WTC11 (cell line): ENCODE data around the gene CRYGS. TPM values are rescaled to one million over a fixed set of nuclear protein-coding genes. Genes with fewer than 3 reads are reported as not detected.

Experiments used
- ATAC-seq: fragments of 200-7000 bp; cut with Tn5 transposase; 2 replicates; pipeline ENCODE4 v1.10.0; 2021; ENCODE audit warnings: mild to moderate bottlenecking, moderate library complexity
- CTCF ChIA-PET: fragments of 300-600 bp; sonication (Branson Sonifier 250); formaldehyde crosslinking; loops from one replicate; lab custom pipeline; 2021; ENCODE audit warnings: antibody characterized with exemption; lab: Charles Lee
- POLR2A ChIA-PET: fragments of 350-600 bp; sonication (Branson Sonifier 250); formaldehyde crosslinking; loops from one replicate; lab custom pipeline; 2021; ENCODE audit warnings: antibody characterized with exemption; lab: Charles Lee
- DNase-seq: peaks from one replicate; pipeline ENCODE4 v3.0.0; 2021; ENCODE audit warnings: low spot score
- H3K27ac Mint-ChIP-seq: 2 replicates; pipeline ENCODE4 v1.8.0; 2021; ENCODE audit warnings: mixed read lengths
- H3K27me3 Mint-ChIP-seq: 2 replicates; pipeline ENCODE4 v1.8.0; 2021; ENCODE audit warnings: low read depth, mild to moderate bottlenecking, moderate library complexity, mixed read lengths
- H3K36me3 Mint-ChIP-seq: 2 replicates; pipeline ENCODE4 v1.8.0; 2021; ENCODE audit warnings: mixed read lengths
- H3K4me1 Mint-ChIP-seq: 2 replicates; pipeline ENCODE4 v1.8.0; 2022; ENCODE audit warnings: mixed read lengths
- H3K4me3 Mint-ChIP-seq: 2 replicates; pipeline ENCODE4 v1.8.0; 2021; ENCODE audit warnings: mild to moderate bottlenecking, moderate library complexity, mixed read lengths
- H3K9me3 Mint-ChIP-seq: 2 replicates; pipeline ENCODE4 v1.8.0; 2021; ENCODE audit warnings: mixed read lengths
- ATF1 ChIP-seq: sonication (generic); formaldehyde crosslinking; IDR thresholded peaks from 2 replicates; pipeline ENCODE4 v1.8.1; 2023; ENCODE audit warnings: mild to moderate bottlenecking, moderate library complexity, missing genetic modification reagents
- ETV6 ChIP-seq: sonication (generic); formaldehyde crosslinking; IDR thresholded peaks from 2 replicates; pipeline ENCODE4 v1.8.1; 2022; ENCODE audit warnings: mild to moderate bottlenecking, missing genetic modification reagents
- HMGA2 ChIP-seq: fragments of 250-450 bp; sonication (Bioruptor Pico); IDR thresholded peaks from 2 replicates; pipeline ENCODE4 v1.4.0; 2021; ENCODE audit warnings: mild to moderate bottlenecking, moderate library complexity
- IRF2 ChIP-seq: sonication (generic); formaldehyde crosslinking; IDR thresholded peaks from 2 replicates; pipeline ENCODE4 v1.8.0; 2022; ENCODE audit warnings: low read depth, missing genetic modification reagents, borderline replicate concordance
- MXD4 ChIP-seq: fragments of 250-450 bp; sonication (Bioruptor Pico); IDR thresholded peaks from 2 replicates; pipeline ENCODE4 v1.8.0; 2021; ENCODE audit warnings: mild to moderate bottlenecking, moderate library complexity, borderline replicate concordance
- NFYB ChIP-seq: sonication (generic); formaldehyde crosslinking; conservative IDR thresholded peaks from 2 replicates; pipeline ENCODE4 v1.8.0; 2022; ENCODE audit warnings: low read depth, missing genetic modification reagents
- NR1H2 ChIP-seq: sonication (generic); formaldehyde crosslinking; IDR thresholded peaks from 2 replicates; pipeline ENCODE4 v1.9.0; 2021; ENCODE audit warnings: mild to moderate bottlenecking, moderate library complexity, missing genetic modification reagents
- NR3C1 ChIP-seq: sonication (generic); formaldehyde crosslinking; conservative IDR thresholded peaks from 2 replicates; pipeline ENCODE4 v1.8.1; 2023; ENCODE audit warnings: low read depth, mild to moderate bottlenecking, missing genetic modification reagents
- SMAD3 ChIP-seq: sonication (generic); formaldehyde crosslinking; IDR thresholded peaks from 2 replicates; pipeline ENCODE4 v1.8.0; 2022; ENCODE audit warnings: missing genetic modification reagents, mild to moderate bottlenecking, borderline replicate concordance
- SOX15 ChIP-seq: fragments of 250-450 bp; sonication (Bioruptor Pico); IDR thresholded peaks from 2 replicates; pipeline ENCODE4 v1.9.0; 2021; ENCODE audit warnings: mild to moderate bottlenecking
- TEAD1 ChIP-seq: sonication (generic); formaldehyde crosslinking; IDR thresholded peaks from 2 replicates; pipeline ENCODE4 v1.8.0; 2022; ENCODE audit warnings: mild to moderate bottlenecking, missing genetic modification reagents
- TEAD4 ChIP-seq: sonication (generic); formaldehyde crosslinking; IDR thresholded peaks from 2 replicates; pipeline ENCODE4 v1.8.0; 2022; ENCODE audit warnings: mild to moderate bottlenecking, missing genetic modification reagents
- ZNF396 ChIP-seq: fragments of 250-450 bp; sonication (Bioruptor Pico); IDR thresholded peaks from 2 replicates; pipeline ENCODE4 v1.8.0; 2021; ENCODE audit warnings: mild to moderate bottlenecking, moderate library complexity, borderline replicate concordance
- ZNF423 ChIP-seq: fragments of 250-450 bp; sonication (Bioruptor Pico); IDR thresholded peaks from 2 replicates; pipeline ENCODE4 v2.1.2; 2022; ENCODE audit warnings: mild to moderate bottlenecking, moderate library complexity
- total RNA-seq: library from RNA; stranded (reverse); gene quantifications from 3 replicates; pipeline ENCODE4 v1.2.3, GENCODE V29; 2021
- TF ChIP-seq, protein P1 (sequence below): sonication (generic); formaldehyde crosslinking; IDR thresholded peaks from 2 replicates; pipeline ENCODE4 v1.8.1; 2023; ENCODE audit warnings: mild to moderate bottlenecking, missing genetic modification reagents
- TF ChIP-seq, protein P2 (sequence below): sonication (generic); formaldehyde crosslinking; IDR thresholded peaks from 2 replicates; pipeline ENCODE4 v1.8.0; 2023; ENCODE audit warnings: mild to moderate bottlenecking, missing genetic modification reagents
- TF ChIP-seq, protein P3 (sequence below): fragments of 250-450 bp; sonication (Bioruptor Pico); IDR thresholded peaks from 2 replicates; pipeline ENCODE4 v2.1.2; 2022; ENCODE audit warnings: mild to moderate bottlenecking, moderate library complexity
- TF ChIP-seq, protein P4 (sequence below): sonication (generic); formaldehyde crosslinking; IDR thresholded peaks from 2 replicates; pipeline ENCODE4 v1.8.1; 2022; ENCODE audit warnings: low read depth, missing genetic modification reagents, borderline replicate concordance
- TF ChIP-seq, protein P5 (sequence below): sonication (generic); formaldehyde crosslinking; IDR thresholded peaks from 2 replicates; pipeline ENCODE4 v1.8.1; 2022; ENCODE audit warnings: missing genetic modification reagents, borderline replicate concordance
- TF ChIP-seq, protein P6 (sequence below): sonication (generic); formaldehyde crosslinking; IDR thresholded peaks from 2 replicates; pipeline ENCODE4 v1.8.1; 2022; ENCODE audit warnings: low read depth, mild to moderate bottlenecking, moderate library complexity, missing genetic modification reagents, borderline replicate concordance

The CRYGS gene
- total RNA-seq, 1 experiment from 2014 or later: 1.7 TPM

DNA sequence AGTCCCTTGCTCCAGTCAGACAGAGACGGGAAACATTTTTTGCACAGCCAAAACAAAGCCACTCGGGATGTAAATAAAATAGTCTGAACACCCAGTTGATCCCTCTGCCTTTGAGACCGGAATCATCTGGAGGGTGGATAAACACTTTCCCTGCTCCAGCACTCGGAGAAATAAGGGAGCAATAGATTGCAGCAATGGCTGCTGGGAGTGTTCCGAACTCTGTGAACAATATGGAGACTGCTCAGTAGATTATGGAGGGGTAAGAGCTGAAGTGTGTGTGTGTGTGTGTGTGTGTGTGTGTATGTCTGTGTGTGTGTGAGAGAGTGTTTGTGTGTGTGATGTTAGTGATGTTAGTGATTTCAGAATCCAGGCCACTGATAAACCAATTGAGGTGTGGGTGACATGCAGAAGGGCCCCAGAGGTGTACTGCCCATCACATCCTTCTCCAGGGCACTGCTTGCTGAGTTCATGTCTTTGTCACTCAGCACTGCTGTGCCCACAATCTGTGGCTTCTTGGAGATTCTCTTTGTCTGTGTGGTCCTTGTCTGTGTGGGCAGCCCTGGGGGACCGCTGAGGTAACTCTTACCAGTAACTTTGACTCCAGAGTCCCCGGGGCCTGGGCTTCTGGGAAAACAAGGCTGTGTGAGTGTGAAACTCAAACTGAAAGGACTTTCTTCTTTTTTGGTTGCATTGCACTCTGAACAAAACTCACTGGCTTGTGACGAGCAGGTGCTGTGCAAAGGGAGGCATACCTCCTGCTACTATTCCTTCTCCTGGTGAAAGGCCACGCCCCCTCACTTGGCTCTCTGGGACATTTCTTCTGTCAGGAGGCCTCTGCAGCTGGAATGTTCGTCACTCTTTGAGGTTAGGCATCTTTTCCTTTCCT is 23.0 kb downstream of the CRYGS start:
- H3K27ac Mint-ChIP-seq: no peak overlapping the region
- ChIA-PET POLR2A (no interaction called here), CTCF (no interaction called here)
- H3K9me3 Mint-ChIP-seq: peaks cover 6% of the 10 kb centered on the region
- peak; percentile 33 for DNase-seq
- peak; percentile 32; the same call in 1 of the 2 replicates for ATAC-seq
- no peaks in the 10 kb centered on the region; the same call in none of the 2 replicates for H3K27me3 Mint-ChIP-seq
- H3K36me3 Mint-ChIP-seq: no peaks in the 10 kb centered on the region
- H3K4me1 Mint-ChIP-seq: peaks cover 7% of the 10 kb centered on the region
- H3K4me3 Mint-ChIP-seq: no peak overlapping the region
- no peak for TF ChIP-seq TEAD1
- no peak for TF ChIP-seq ATF1
- no peak for TF ChIP-seq NFYB (CRISPR knock-in tag)

DNA sequence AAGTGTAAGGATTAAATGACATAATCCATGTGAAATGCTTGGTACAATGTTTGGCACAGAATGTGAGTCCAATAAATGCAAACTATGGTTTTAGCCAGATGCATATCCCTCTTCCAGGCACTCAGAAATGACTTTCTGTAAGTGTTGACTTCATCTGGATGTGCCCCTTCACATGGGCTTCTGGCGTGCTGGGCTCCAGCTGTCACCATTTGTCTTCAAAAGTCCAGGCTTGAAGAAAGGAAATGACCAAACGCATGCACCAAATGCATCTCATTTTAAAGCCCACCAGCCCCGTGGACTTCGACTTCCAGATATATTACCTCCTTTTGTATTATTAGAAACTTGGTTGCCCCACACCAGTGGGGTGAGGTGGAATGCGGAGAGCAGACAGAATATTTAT is 23.7 kb downstream of the CRYGS start:
- CTCF ChIA-PET: interaction anchor here (1.6 kb wide), 1 partner anchor 577 kb away, joined by 4 read pairs; no protein-coding TSS in a partner anchor
- Mint-ChIP-seq H3K4me1 (peaks cover 4% of the 10 kb centered on the region), H3K27me3 (no peaks in the 10 kb centered on the region; the same call in none of the 2 replicates), H3K4me3 (no peak overlapping the region), H3K36me3 (no peaks in the 10 kb centered on the region), H3K9me3 (peaks cover 6% of the 10 kb centered on the region), H3K27ac (no peak overlapping the region)
- POLR2A ChIA-PET: no interaction called here
- DNase-seq (no peak), ATAC-seq (no peak)
- TF ChIP-seq, protein P1, sequence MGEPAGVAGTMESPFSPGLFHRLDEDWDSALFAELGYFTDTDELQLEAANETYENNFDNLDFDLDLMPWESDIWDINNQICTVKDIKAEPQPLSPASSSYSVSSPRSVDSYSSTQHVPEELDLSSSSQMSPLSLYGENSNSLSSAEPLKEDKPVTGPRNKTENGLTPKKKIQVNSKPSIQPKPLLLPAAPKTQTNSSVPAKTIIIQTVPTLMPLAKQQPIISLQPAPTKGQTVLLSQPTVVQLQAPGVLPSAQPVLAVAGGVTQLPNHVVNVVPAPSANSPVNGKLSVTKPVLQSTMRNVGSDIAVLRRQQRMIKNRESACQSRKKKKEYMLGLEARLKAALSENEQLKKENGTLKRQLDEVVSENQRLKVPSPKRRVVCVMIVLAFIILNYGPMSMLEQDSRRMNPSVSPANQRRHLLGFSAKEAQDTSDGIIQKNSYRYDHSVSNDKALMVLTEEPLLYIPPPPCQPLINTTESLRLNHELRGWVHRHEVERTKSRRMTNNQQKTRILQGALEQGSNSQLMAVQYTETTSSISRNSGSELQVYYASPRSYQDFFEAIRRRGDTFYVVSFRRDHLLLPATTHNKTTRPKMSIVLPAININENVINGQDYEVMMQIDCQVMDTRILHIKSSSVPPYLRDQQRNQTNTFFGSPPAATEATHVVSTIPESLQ (CRISPR knock-in tag): no peak
- TF ChIP-seq, protein P2, sequence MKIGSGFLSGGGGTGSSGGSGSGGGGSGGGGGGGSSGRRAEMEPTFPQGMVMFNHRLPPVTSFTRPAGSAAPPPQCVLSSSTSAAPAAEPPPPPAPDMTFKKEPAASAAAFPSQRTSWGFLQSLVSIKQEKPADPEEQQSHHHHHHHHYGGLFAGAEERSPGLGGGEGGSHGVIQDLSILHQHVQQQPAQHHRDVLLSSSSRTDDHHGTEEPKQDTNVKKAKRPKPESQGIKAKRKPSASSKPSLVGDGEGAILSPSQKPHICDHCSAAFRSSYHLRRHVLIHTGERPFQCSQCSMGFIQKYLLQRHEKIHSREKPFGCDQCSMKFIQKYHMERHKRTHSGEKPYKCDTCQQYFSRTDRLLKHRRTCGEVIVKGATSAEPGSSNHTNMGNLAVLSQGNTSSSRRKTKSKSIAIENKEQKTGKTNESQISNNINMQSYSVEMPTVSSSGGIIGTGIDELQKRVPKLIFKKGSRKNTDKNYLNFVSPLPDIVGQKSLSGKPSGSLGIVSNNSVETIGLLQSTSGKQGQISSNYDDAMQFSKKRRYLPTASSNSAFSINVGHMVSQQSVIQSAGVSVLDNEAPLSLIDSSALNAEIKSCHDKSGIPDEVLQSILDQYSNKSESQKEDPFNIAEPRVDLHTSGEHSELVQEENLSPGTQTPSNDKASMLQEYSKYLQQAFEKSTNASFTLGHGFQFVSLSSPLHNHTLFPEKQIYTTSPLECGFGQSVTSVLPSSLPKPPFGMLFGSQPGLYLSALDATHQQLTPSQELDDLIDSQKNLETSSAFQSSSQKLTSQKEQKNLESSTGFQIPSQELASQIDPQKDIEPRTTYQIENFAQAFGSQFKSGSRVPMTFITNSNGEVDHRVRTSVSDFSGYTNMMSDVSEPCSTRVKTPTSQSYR (CRISPR knock-in tag): no peak
- TF ChIP-seq SMAD3 (CRISPR knock-in tag): no peak
- no peak for TF ChIP-seq ETV6 (CRISPR knock-in tag)
- no peak for TF ChIP-seq ZNF423 (CRISPR knock-in tag)
- no peak for TF ChIP-seq TEAD1
- no peak for TF ChIP-seq NR1H2 (CRISPR knock-in tag)
- no peak for TF ChIP-seq MXD4 (CRISPR knock-in tag)
- no peak for TF ChIP-seq HMGA2 (CRISPR knock-in tag)
- TF ChIP-seq TEAD4 (CRISPR knock-in tag): no peak
- no peak for TF ChIP-seq ZNF396

DNA sequence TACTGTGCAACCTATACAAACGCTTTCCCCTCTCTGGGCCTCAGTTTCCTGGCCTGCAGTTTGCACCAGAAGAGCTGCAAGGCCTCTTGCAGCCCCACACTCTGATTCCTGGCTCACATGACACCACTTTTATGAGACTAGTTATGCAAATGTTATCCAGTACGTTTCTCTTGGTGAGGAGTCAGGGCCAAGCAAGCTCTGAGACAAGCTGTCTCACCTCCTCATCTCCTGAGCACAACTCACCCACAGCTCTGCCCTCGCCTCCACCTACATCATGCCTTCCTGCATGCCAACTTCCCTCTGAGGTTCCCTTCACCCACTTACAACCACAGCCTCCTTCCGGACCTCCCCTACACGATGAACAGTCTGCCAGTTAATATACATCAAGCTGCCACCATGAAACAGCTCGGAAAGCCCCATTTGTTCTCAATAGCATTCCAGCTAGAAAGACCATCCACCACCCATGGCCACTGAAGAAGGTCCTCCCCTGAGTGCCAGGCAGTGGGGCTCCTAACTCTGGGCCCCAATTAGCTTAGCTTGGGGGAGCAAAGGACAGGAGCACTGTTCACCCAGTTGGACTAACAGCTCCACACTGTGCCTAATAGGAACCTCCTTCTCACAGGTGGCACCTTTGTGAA is 25.0 kb downstream of the CRYGS start:
- Mint-ChIP-seq H3K36me3 (no peaks in the 10 kb centered on the region), H3K4me3 (no peak overlapping the region), H3K9me3 (peaks cover 6% of the 10 kb centered on the region), H3K27me3 (no peaks in the 10 kb centered on the region; the same call in none of the 2 replicates), H3K4me1 (no peaks in the 10 kb centered on the region), H3K27ac (no peak overlapping the region)
- POLR2A ChIA-PET: no interaction called here
- no peak for DNase-seq
- no peak for ATAC-seq
- CTCF ChIA-PET: interaction anchor here (1.2 to 1.9 kb wide), 4 partner anchors 10 to 576 kb away, joined by 3 to 6 read pairs (median 4); no protein-coding TSS in a partner anchor
- TF ChIP-seq, protein P3, sequence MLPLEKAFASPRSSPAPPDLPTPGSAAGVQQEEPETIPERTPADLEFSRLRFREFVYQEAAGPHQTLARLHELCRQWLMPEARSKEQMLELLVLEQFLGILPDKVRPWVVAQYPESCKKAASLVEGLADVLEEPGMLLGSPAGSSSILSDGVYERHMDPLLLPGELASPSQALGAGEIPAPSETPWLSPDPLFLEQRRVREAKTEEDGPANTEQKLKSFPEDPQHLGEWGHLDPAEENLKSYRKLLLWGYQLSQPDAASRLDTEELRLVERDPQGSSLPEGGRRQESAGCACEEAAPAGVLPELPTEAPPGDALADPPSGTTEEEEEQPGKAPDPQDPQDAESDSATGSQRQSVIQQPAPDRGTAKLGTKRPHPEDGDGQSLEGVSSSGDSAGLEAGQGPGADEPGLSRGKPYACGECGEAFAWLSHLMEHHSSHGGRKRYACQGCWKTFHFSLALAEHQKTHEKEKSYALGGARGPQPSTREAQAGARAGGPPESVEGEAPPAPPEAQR (CRISPR knock-in tag): no peak
- TF ChIP-seq IRF2 (CRISPR knock-in tag): no peak
- TF ChIP-seq, protein P4, sequence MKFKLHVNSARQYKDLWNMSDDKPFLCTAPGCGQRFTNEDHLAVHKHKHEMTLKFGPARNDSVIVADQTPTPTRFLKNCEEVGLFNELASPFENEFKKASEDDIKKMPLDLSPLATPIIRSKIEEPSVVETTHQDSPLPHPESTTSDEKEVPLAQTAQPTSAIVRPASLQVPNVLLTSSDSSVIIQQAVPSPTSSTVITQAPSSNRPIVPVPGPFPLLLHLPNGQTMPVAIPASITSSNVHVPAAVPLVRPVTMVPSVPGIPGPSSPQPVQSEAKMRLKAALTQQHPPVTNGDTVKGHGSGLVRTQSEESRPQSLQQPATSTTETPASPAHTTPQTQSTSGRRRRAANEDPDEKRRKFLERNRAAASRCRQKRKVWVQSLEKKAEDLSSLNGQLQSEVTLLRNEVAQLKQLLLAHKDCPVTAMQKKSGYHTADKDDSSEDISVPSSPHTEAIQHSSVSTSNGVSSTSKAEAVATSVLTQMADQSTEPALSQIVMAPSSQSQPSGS (CRISPR knock-in tag): no peak
- no peak for TF ChIP-seq TEAD1
- no peak for TF ChIP-seq NR3C1 (CRISPR knock-in tag)
- TF ChIP-seq, protein P5, sequence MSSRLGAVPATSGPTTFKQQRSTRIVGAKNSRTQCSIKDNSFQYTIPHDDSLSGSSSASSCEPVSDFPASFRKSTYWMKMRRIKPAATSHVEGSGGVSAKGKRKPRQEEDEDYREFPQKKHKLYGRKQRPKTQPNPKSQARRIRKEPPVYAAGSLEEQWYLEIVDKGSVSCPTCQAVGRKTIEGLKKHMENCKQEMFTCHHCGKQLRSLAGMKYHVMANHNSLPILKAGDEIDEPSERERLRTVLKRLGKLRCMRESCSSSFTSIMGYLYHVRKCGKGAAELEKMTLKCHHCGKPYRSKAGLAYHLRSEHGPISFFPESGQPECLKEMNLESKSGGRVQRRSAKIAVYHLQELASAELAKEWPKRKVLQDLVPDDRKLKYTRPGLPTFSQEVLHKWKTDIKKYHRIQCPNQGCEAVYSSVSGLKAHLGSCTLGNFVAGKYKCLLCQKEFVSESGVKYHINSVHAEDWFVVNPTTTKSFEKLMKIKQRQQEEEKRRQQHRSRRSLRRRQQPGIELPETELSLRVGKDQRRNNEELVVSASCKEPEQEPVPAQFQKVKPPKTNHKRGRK (CRISPR knock-in tag): no peak
- TF ChIP-seq, protein P6, sequence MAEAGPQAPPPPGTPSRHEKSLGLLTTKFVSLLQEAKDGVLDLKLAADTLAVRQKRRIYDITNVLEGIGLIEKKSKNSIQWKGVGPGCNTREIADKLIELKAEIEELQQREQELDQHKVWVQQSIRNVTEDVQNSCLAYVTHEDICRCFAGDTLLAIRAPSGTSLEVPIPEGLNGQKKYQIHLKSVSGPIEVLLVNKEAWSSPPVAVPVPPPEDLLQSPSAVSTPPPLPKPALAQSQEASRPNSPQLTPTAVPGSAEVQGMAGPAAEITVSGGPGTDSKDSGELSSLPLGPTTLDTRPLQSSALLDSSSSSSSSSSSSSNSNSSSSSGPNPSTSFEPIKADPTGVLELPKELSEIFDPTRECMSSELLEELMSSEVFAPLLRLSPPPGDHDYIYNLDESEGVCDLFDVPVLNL (CRISPR knock-in tag): no peak
- no peak for TF ChIP-seq SOX15 (CRISPR knock-in tag)
